ENCODE measurements around the gene HRCT1. TPM values are rescaled to one million over a fixed set of nuclear protein-coding genes. Genes with fewer than 3 reads are reported as not detected.
A peak's percentile ranks its signal among the peaks of the same experiment; 100 is the strongest.

HRCT1 gene
- polyA plus RNA-seq, 3 donors: not detected

- H3K79me2 ChIP-seq (ENCODE audit: insufficient read depth, low read length): no peaks in the 10 kb centered on the region
- H3K4me1 Mint-ChIP-seq: peaks cover 38% of the 10 kb centered on the region
- peaks cover 0 to 2% (median 0%) of the 10 kb centered on the region in 7 donors for H3K9me3 Mint-ChIP-seq
- no peaks in the 10 kb centered on the region for H3K9me3 ChIP-seq (replicated peaks in 1 of 2; ENCODE audit: control insufficient read depth in 1 of 2, insufficient read depth in 1 of 2, low read length in 2 of 2)
- no peaks in the 10 kb centered on the region for H3K36me3 Mint-ChIP-seq
- no peak overlapping the region for H3K4me3 Mint-ChIP-seq
- peak overlapping the region in 1 of 7 donors; percentile 8 for H3K27ac Mint-ChIP-seq
- no peak overlapping the region for H3K27ac ChIP-seq (ENCODE audit: low read depth in 1 of 2, low read length in 2 of 2)
- no peak for DNase-seq
- peaks cover 0 to 5% (median 0%) of the 10 kb centered on the region in 3 donors for H3K27me3 Mint-ChIP-seq (ENCODE audit: low read depth in 3 of 3)
- H3K4me2 ChIP-seq (replicated peaks; ENCODE audit: extremely low read depth, low read length, poor library complexity, severe bottlenecking): no peak overlapping the region
- H3K36me3 ChIP-seq (replicated peaks in 1 of 2; ENCODE audit: control insufficient read depth in 1 of 2, insufficient read depth in 2 of 2, low read length in 2 of 2): no peaks in the 10 kb centered on the region
- TF ChIP-seq CTCF (IDR thresholded peaks at IDR 0.05): peak; percentile 36
- no peaks in the 10 kb centered on the region for H3K27me3 ChIP-seq (ENCODE audit: control insufficient read depth in 2 of 2, insufficient read depth in 2 of 2, low read length in 2 of 2)
- H2AFZ ChIP-seq (ENCODE audit: insufficient read depth, low read depth, low read length, poor library complexity, severe bottlenecking): no peak overlapping the region
- intact Hi-C loops (cut with micrococcal nuclease): loop anchor here in 1 of 2 donors (10.0 kb wide), 1 partner anchor 56 kb away; no protein-coding TSS in a partner anchor
- H3K4me3 ChIP-seq (replicated peaks in 1 of 3; ENCODE audit: low read depth in 2 of 3, low read length in 3 of 3): no peak overlapping the region
- 63% methylated on average over 10 of the region's 14 CpGs for WGBS (ENCODE audit: insufficient coverage)
- H3K9ac ChIP-seq (ENCODE audit: insufficient read depth, low read length, poor library complexity, severe bottlenecking): no peak overlapping the region
- no peaks in the 10 kb centered on the region for H4K20me1 ChIP-seq (ENCODE audit: insufficient read depth, low read length)
- peaks cover 35% of the 10 kb centered on the region in 2 donors for H3K4me1 ChIP-seq (ENCODE audit: control insufficient read depth in 1 of 2, insufficient read depth in 2 of 2, low read length in 2 of 2)
These were observed 4.8 kb downstream of the HRCT1 start for GRCh38 chr9:35910613-35911359.

DNA sequence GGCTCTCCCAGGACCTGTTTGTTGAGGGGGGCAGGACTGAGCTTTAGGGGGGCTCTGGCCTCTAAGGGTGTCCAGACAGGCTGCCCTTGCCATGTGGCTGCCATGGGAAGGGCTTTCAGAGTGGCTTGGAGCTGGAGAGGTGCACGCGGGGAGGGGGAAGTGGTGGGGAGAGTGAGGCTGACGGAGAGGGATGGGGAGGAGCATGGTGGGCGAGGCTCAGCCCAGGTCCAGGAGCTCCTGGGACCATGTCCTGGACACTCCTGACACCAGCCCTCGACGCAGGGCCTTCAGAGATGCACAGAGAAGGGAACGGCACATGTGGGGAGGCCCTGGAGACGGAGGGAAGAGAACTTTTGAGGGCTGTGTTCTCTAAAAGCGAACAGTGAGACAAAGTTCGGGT, 5.7 kb downstream of the HRCT1 start:
- H3K4me3 Mint-ChIP-seq: no peak overlapping the region
- H3K4me1 Mint-ChIP-seq: peaks cover 32% of the 10 kb centered on the region
- no peak overlapping the region for H3K9ac ChIP-seq (ENCODE audit: insufficient read depth, low read length, poor library complexity, severe bottlenecking)
- peaks cover 0 to 2% (median 0%) of the 10 kb centered on the region in 7 donors for H3K9me3 Mint-ChIP-seq
- intact Hi-C loops (cut with micrococcal nuclease): loop anchor here in 1 of 2 donors (10.0 kb wide), 1 partner anchor 57 kb away; no protein-coding TSS in a partner anchor
- H3K79me2 ChIP-seq (ENCODE audit: insufficient read depth, low read length): no peaks in the 10 kb centered on the region
- peak overlapping the region in 1 of 7 donors; percentile 20 for H3K27ac Mint-ChIP-seq
- DNase-seq: no peak
- H2AFZ ChIP-seq (ENCODE audit: insufficient read depth, low read depth, low read length, poor library complexity, severe bottlenecking): peak overlapping the region; percentile 37
- no peak for TF ChIP-seq CTCF (IDR thresholded peaks at IDR 0.05)
- no peak overlapping the region for H3K4me2 ChIP-seq (replicated peaks; ENCODE audit: extremely low read depth, low read length, poor library complexity, severe bottlenecking)
- no peak overlapping the region for H3K27ac ChIP-seq (ENCODE audit: low read depth in 1 of 2, low read length in 2 of 2)
- no peaks in the 10 kb centered on the region for H3K9me3 ChIP-seq (replicated peaks in 1 of 2; ENCODE audit: control insufficient read depth in 1 of 2, insufficient read depth in 1 of 2, low read length in 2 of 2)
- no peaks in the 10 kb centered on the region for H3K36me3 Mint-ChIP-seq
- H3K27me3 Mint-ChIP-seq (ENCODE audit: low read depth in 3 of 3): peaks cover 0 to 2% (median 0%) of the 10 kb centered on the region in 3 donors
- no peaks in the 10 kb centered on the region for H3K36me3 ChIP-seq (replicated peaks in 1 of 2; ENCODE audit: control insufficient read depth in 1 of 2, insufficient read depth in 2 of 2, low read length in 2 of 2)
- peaks cover 30% of the 10 kb centered on the region in 2 donors for H3K4me1 ChIP-seq (ENCODE audit: control insufficient read depth in 1 of 2, insufficient read depth in 2 of 2, low read length in 2 of 2)
- H4K20me1 ChIP-seq (ENCODE audit: insufficient read depth, low read length): no peaks in the 10 kb centered on the region
- H3K4me3 ChIP-seq (replicated peaks in 1 of 3; ENCODE audit: low read depth in 2 of 3, low read length in 3 of 3): no peak overlapping the region
- H3K27me3 ChIP-seq (ENCODE audit: control insufficient read depth in 2 of 2, insufficient read depth in 2 of 2, low read length in 2 of 2): no peaks in the 10 kb centered on the region
- 60% methylated on average over 8 of the region's 10 CpGs for WGBS (ENCODE audit: insufficient coverage)

Measured in CD14-positive monocyte (primary cell).